HG03135 (cell line): ENCODE data around the gene SYPL2.
"Not testable (repeated sequence)": the region's sequence is repeated elsewhere in the genome, so short reads cannot be mapped to it uniquely, and the experiment has no call there.

Experiments
- ATAC-seq: cut with Tn5 transposase; IDR thresholded peaks from one replicate; pipeline ENCODE4 v1.9.1; 2021; ENCODE audit warnings: mild to moderate bottlenecking, moderate library complexity; ENCODE audit not compliant: unreplicated experiment

Gene SYPL2

DNA sequence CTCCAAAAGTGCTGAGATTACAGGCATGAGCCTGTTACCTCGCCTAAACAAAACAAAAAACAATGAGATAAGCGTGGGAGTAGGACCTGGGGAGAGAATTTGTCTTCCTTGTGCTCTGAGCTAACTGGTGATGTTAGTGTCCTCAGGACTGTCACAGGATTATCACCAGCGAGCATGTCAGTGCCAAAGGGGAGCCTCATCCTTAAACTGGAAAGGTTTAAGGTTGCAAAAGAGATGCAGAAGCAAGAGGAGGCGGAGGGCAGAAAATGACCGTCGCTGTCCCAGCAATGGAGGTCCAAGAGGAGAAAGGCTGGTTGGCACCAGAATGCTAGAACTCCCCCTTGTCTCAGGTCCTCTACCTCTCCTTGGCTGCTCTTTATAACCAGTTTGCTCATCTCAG lies 3.9 kb downstream of the SYPL2 start:
- ATAC-seq: no peak

DNA sequence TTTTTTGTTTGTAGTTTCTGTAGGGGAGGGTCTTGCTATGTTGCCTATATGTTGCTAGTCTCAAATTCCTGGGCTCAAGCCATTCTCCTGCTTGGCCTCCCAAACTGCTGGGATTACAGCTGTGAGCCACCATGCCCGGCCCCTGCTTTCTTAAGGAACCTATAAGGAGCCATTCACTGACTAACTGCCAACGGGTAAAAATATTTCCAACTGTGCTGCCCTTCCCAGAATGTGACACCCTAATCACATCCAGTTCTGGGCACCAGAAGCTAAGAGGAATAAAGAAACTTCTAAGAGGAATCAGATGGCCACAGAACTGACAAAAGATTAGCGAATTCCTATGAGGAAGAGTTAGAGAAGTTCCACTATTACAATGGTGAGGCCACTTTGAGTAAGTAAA lies 6.4 kb downstream of the SYPL2 start:
- ATAC-seq: no peak

DNA sequence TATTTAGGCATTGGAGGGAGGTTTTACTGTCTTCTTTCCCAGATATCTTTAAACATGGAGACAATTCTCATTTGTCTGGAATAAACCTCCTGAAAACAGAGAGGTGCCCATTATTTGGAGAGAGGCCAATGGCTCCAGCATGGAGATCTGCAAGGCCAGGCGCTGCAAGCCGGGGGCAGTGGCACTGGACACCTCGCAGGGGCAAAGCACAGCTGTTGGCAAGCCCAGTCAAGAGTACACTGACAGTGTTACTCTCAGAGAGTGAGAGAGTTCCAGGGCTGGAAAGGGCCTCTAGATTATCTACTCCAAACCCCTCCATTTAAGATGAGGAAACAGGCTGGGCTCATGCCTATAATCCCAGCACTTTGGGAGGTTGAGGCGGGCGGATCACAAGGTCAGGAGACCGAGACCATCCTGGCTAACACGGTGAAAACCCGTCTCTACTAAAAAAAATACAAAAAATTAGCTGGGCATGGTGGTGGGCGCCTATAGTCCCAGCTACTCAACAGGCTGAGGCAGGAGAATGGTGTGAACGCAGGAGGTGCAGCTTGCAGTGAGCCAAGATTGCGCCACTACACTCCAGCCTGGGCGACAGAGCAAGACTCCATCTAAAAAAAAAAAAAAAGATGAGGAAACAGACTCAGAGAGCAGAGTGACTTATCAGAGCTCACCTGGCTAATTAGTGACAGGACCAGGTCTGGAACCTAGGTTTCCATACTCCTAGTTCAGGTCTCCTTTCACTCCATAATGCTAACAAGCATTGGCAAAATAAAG lies 7.1 kb downstream of the SYPL2 start:
- ATAC-seq: not testable (repeated sequence)

DNA sequence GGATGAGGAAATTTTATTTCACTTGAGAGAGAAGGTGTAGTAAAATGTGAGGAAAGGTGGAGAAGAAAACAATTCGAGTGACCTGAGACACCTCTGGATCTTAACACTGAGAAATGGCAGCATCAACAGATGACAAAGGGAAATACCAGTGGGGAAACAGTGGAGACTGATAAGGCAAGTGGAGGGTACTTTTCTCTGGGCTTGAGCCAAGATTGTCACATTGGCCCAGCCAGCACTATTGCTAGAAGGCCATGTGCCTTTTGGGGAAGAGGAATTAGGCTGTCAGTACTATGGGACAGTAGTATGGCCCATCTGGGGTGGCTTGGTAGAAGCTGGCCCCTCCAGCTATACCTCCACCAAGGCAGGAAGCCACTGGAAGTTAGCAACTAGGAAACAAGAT lies 8.4 kb downstream of the SYPL2 start:
- ATAC-seq: no peak

DNA sequence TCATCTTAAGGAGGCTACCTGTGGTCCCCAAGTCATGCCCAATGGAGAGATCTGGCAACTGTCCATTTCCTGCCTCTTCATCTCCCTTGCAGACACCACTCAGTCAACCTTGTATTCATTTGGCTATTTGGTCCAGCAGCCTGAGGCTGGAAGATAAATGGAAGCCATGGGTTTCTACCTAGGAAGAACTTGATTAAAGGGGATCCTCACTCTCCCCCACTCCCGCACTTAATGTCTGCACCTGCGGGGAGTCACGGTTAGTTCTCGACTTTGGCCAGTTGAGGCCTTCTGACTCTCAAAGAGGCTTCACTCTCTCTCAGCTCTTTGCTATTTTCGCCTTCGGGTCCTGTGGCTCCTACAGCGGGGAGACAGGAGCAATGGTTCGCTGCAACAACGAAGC lies 8.9 kb downstream of the SYPL2 start:
- ATAC-seq: no peak

DNA sequence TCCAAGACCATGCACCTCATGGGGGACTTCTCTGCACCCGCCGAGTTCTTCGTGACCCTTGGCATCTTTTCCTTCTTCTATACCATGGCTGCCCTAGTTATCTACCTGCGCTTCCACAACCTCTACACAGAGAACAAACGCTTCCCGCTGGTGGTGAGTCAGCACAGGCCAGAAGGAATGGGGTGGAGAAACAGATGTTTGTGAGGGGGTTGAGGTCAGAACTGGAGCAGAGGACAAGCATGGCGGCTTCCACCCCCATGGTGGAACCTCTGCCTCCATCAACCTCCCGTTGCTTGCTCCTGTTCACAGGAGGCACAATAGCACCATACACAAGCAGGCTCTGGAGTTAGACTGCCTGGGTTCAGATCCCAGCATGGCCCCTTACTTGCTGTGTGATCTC lies 10.5 kb downstream of the SYPL2 start:
- no peak for ATAC-seq

DNA sequence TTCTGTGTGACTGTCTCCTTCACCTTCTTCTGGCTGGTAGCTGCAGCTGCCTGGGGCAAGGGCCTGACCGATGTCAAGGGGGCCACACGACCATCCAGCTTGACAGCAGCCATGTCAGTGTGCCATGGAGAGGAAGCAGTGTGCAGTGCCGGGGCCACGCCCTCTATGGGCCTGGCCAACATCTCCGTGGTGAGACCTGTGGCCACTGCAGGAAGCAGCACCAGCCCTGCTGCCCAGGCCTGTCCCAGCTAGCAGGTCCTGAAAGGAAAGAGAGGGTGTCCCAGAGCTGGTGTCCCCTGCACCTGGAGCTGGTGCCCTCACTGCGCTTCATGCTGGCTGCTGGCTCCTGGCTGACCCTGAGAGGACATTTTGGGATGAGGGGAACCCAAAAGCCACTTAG lies 11.5 kb downstream of the SYPL2 start:
- ATAC-seq: no peak

DNA sequence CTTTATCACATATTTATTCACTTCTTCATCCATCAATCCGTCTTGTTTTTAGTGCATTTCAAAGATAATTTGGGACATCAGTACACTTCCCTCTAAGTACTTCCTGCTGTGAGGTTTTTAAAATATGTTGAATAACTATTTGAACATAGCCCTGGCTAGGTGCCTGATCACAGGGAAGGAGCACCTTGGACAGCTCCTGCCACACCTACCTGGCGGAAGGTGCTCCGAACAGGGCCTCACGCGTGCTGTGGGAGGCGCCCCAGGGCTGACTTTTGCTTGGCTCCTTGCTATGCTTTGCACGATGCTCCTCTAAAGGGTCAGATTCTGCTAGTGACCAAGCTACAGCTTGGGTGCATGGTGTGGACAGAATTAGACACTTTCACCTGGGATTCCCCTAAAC lies 12.5 kb downstream of the SYPL2 start:
- ATAC-seq: no peak

DNA sequence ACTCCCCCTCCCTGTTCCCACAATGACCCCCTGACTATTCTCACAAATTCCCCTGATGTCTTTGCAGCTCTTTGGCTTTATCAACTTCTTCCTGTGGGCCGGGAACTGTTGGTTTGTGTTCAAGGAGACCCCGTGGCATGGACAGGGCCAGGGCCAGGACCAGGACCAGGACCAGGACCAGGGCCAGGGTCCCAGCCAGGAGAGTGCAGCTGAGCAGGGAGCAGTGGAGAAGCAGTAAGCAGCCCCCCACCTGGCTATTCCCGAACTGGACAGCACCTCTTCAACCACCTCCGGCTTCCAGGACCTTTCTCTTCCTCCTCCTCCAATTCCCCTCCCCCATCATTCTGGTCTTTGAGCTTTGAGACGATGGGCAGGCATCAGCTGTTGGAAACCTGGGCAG lies 13.0 kb downstream of the SYPL2 start:
- no peak for ATAC-seq

DNA sequence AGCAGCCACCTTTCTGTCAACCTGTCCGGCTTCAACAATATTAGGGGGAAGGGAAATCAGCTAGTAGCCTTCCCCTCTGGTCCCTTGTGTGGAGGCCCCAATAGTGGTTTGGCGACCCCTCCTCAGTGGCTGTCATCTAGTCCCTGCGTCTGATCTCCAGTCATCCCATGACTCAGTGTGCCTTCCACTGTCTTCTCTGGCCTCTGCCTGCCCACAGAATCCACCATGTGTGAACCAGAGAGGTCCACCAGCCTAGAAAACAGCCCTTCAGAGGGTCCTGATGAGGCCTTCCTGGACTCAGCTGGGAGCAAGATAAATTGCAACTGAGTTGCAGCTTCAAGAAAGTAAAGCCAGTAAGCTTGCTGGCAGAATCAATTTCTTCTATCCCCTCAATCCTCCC lies 13.6 kb downstream of the SYPL2 start:
- no peak for ATAC-seq

DNA sequence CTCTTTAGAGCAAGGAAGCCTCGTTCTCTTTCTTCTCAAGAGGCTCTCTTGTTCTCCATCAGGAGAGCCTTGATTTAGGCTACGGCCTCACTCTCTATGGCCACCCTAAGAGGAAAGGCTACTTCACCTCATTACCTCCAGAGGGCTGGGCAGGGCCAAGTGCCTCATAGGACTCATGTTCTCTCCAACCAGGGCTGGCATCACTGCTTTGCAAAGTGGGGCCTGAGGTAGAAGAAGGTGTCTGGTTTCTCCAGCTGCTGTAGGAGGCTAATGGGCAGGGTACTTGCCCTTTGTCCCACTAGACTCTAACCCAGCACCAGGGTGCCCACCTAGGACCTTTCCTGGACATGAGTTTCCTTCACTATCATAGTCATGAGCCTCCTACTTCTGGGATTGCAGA lies 15.3 kb downstream of the SYPL2 start:
- ATAC-seq: no peak

DNA sequence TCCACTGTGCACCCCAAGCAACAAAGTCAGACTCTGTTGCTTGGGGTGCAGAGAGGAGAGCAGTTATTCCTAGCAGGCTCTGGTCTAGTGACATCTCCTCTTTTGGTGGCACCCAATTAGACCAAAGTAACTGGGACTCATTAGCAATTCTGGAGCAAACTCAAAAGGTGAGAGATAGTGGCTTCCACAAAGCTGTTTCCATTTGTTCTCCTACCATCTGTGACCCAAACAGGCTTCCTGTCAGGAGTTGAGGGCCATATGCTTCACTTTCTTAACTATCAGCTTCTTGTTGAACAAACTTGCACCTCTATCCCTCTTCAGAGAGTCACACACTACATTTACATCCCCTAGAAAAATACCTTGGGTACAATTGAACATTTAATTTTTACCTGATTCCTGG lies 15.9 kb downstream of the SYPL2 start:
- no peak for ATAC-seq

DNA sequence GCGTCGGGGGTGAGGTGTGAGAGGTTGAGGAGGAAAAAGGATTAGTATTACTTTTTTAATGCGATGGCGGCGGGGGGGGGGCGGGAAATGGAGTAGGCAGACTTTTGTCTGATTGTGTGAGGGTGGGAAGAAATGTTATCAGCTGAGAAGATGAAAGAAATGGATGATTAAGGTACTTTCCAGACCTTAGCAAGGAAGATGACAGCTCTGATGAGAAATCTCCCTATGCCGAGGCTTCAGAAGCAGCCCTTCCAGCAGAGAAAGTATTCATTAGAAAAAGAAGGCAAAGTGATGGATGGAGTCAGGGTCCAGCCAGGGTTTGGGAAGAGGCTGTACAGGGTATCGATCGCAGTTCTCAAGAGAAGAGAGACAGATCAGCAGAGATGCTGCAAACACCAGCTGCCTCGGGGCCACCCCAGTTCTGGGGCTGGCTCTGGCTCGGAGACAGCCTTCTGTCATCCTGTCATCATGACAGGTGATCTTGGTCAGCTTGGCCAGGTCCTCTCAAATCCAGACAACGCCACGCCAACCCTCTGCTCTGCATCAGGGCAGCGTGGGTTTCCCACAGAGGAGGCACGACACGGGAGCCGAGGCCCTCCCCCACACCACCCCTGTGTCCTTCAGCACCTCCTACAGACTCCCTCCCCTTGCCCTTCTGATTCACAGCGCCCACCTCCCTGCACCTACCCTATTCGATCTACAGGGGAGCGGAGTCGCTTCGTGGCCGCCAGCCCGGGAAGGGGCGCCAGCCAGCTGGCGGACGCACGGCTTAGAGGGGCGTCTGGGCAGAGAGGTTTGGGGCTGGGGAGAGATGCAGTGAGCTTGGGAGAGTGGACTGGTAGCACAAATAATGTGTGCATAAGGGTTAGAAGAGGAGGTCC lies 16.7 kb downstream of the SYPL2 start:
- ATAC-seq: peak; percentile 8

DNA sequence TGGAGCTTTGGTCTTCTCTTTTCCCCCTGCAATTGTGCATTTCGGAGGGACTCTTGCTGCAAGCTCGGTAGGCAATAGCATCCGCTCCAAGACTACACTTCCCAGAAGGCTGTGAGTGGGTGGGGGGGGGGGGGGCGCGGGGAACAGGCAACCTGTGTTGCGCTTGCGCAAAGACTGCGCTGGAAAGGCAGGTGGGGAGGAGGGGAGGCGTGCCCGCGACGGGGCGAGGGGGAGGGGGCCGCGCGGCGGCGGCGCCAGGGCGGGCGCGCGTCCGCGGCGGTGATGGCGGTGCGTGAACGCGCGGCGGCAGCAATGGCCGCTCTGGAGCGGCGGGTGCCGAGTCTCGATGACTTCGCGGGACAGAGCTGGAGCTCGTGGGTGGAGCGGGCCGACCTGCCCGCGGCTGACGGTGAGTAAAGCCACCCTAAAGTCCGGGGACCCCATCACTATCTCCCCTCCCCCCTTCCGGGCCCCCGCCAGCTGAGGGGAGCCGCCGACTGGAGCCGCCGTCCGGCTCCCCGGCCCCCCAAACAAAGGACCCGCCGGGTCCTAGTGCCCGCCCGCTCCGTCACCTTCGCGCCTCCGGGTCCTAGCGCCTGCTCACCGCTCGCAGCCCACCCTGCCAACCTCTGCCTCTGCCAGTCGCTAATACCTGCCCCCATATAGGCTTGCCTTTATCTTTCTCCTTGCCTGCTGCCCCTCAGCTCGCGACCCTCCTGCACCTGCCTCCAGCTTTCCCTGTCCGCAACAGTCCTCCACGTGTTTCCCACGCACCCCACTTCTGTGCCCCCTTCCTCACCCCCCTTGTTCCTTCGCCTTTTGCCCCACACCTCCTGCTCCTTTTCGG lies 17.5 kb downstream of the SYPL2 start, which contains the start of gene ATXN7L2:
Gene ATXN7L2, plus strand, starts transcription at position 234 of the 847 bp plus-strand sequence. Its CDS starts 49 bp downstream, at position 283.
- ATAC-seq: peak; percentile 73

DNA sequence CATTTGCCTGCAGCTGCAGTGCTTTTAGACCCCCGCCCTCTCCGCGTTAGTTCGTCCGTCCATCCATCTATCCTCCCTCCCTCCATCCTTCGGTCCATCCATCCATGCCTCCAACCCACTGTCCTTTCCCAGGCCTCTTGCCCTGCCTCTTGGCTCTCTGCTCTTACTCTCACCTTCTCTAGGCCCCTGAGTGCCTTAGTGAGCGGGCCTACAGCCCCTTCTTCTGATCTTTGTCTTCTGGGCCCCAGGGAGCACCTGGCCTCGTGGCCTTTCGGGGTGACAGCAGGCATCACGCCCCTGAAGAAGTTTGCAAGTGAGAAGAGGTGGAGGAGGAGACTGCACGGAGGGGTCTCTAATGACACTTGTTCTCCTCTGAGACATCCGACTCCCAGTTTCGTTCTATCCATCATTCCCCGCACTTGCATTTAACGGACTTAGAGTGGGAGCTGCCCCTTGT lies 18.2 kb downstream of the SYPL2 start:
- ATAC-seq: no peak

DNA sequence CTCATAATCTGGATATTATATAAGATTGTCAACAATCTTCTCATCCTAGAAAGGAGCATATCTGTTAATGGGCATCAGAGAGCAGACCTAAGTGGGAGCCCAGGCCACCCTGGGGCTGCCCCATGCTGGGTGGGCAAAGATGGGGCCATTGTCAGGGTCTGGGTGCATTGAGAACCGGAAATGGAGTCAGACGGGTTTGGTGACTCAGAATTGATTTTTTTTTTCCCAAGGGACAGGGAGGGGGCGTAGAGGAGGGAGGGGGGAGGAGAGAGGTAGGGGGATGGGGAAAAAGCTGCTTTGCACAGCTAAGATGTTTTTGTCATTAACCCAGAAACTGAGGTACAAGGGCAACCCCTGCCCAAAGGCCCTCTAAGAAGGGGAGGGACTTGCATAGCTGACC lies 18.7 kb downstream of the SYPL2 start:
- no peak for ATAC-seq

DNA sequence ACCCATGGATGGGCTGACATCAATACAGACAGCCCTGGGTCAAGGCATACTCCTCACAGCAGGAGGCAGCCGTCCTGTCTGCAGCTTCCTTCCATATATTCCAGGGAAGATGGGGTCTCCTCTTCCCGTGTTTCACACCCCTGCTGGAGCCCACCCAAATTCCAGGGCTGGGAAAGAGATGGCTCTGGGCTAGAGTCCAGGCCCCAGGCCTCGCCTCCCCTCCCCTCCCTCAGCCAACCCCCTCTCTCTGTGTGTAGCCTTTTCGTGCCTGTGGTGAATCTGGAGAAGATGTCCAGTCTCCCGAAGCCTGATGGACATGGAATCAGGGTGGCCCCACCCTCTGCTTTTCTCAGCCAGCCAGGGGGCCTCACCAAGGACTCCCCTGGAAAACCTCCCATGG lies 20.9 kb downstream of the SYPL2 start:
- ATAC-seq: no peak

DNA sequence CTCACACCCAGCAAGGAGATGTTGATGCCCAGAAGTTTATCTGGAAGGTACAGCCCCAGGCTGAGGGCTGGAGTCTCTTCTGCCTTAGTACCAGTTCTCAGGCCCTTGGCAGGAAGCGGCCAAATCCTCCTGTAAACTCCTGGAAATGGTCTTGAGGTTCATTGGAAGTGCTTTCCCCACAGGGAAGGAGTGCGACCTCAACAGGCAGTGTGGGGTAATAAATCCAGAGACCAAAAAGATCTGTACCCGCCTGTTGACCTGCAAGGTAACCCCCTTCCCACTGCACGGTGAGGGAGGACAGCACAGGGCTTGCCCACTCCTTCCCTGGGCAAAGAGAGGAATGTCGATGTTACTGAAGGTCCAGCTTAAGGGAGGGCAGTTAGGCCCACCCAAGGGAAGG lies 21.9 kb downstream of the SYPL2 start:
- no peak for ATAC-seq

DNA sequence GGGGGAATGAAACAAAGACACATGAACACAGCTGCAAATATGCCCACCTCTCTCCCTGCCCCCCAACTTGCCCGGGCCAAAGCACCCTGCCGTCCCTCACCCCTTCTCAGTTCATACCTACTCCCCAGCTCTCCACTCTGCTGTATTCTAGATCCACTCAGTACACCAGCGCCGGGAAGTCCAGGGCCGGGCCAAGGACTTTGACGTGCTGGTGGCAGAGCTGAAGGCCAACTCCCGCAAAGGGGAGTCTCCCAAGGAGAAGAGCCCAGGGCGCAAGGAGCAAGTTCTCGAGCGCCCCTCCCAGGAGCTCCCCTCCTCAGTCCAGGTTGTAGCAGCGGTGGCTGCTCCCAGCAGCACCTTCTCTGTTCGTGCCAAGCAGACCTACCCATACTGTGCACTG lies 22.4 kb downstream of the SYPL2 start:
- ATAC-seq: no peak

DNA sequence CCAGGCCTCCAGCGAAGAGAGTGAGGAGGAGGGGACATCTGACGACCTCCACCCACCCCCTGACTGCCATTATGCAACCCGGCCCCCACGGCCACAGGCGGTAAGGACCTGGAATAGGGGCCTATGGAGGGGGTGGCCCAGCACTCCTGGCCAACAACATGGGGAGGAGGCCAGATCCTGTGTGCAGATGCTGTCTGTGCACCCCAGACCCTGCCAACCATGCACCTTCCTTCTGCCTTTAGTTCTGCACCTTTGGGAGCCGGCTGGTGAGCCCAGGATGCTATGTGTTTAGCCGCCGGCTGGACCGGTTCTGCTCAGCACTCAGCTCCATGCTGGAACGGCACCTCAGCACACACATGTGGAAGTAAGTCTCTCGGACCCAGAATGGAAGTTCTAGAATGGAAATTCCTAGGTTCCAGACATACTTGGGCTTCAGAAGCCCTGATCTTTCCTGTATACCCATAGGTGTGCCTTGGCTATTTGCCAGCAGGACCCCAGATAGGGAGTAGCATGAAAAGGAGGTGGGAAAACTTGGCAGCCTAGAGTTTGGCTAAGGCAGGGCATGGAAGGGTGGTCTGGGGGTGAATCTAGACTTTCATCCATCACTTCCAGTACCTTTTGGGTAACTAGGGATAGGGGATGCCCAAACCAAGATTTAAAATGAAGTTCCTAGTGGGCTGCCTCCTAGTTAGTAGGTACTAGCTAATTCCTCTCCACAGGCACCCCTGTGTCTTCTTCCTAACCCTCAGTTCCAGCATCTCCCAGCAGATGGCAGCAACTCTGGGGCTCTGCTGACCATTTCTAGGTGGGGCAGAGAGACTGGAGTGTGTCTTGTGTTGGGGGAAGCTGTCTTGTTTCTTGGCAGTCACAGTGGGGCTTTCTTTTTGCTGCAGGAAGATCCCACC lies 23.9 kb downstream of the SYPL2 start:
- ATAC-seq: no peak
